A172 (cell line): Measurements from ENCODE around the gene LRRK2. TPM values are rescaled to one million over a fixed set of nuclear protein-coding genes. Genes with fewer than 3 reads are reported as not detected.
"Not testable (repeated sequence)": the region's sequence is repeated elsewhere in the genome, so short reads cannot be mapped to it uniquely, and the experiment has no call there.

Source experiments
- DNase-seq: peaks from one replicate; pipeline ENCODE4 v3.0.0-alpha.2; 2015; ENCODE audit warnings: low spot score
- total RNA-seq: library from RNA; depleted of rRNA; stranded (reverse); fragments of >200 nt; shearing (Covaris generic); gene quantifications from 2 replicates; pipeline ENCODE4 v1.2.3, GENCODE V29; 2014

The LRRK2 gene
- total RNA-seq, 1 experiment from 2014 or later = 4.2 TPM

GRCh38 chr12:40314927-40315326 is 90.1 kb downstream of the LRRK2 start:
- no peak for DNase-seq

GRCh38 chr12:40315375-40315774 is 90.6 kb downstream of the LRRK2 start:
- no peak for DNase-seq

- DNase-seq = no peak
These were observed 99.5 kb downstream of the LRRK2 start for GRCh38 chr12:40324261-40324660.

- peak; percentile 62 for DNase-seq
These were observed 100.7 kb downstream of the LRRK2 start for GRCh38 chr12:40325349-40325960.

- DNase-seq = no peak
These were observed 102.7 kb downstream of the LRRK2 start for GRCh38 chr12:40327535-40327934.

GRCh38 chr12:40330180-40330579 is 105.4 kb downstream of the LRRK2 start:
- DNase-seq = no peak

- DNase-seq = no peak
These were observed 107.1 kb downstream of the LRRK2 start for GRCh38 chr12:40331886-40332285.

- no peak for DNase-seq
These were observed 111.2 kb downstream of the LRRK2 start for GRCh38 chr12:40335991-40336390.

GRCh38 chr12:40336573-40337199 is 111.9 kb downstream of the LRRK2 start:
- DNase-seq = peak; percentile 18

- DNase-seq = no peak
These were observed 113.3 kb downstream of the LRRK2 start for GRCh38 chr12:40338071-40338470.

- DNase-seq = no peak
These were observed 113.8 kb downstream of the LRRK2 start for GRCh38 chr12:40338621-40339020.

- DNase-seq = no peak
These were observed 117.2 kb downstream of the LRRK2 start for GRCh38 chr12:40342010-40342409.

GRCh38 chr12:40343124-40343523 is 118.3 kb downstream of the LRRK2 start:
- no peak for DNase-seq

- DNase-seq = no peak
These were observed 119.5 kb downstream of the LRRK2 start for GRCh38 chr12:40344312-40344711.

- no peak for DNase-seq
These were observed 127.2 kb downstream of the LRRK2 start for GRCh38 chr12:40351976-40352375.

- DNase-seq = peak; percentile 1
These were observed 150.3 kb downstream of the LRRK2 start for GRCh38 chr12:40375076-40375475.

GRCh38 chr12:40376533-40377267 is 151.9 kb downstream of the LRRK2 start:
- DNase-seq = no peak

- DNase-seq = no peak
These were observed 153.9 kb downstream of the LRRK2 start for GRCh38 chr12:40378691-40379090.

- no peak for DNase-seq
These were observed 157.4 kb downstream of the LRRK2 start for GRCh38 chr12:40382217-40382616.

- not testable (repeated sequence) for DNase-seq
These were observed 162.5 kb downstream of the LRRK2 start for GRCh38 chr12:40387279-40387678.

GRCh38 chr12:40390980-40391379 is 166.2 kb downstream of the LRRK2 start:
- no peak for DNase-seq

GRCh38 chr12:40393026-40393425 is 168.2 kb downstream of the LRRK2 start:
- no peak for DNase-seq

- DNase-seq = no peak
These were observed 174.9 kb downstream of the LRRK2 start for GRCh38 chr12:40399656-40400055.
